HG02571 (cell line): ENCODE measurements around the gene PDK2.

Experiments used
- ATAC-seq: cut with Tn5 transposase; IDR thresholded peaks from one replicate; pipeline ENCODE4 v1.9.1; 2021; ENCODE audit warnings: mild to moderate bottlenecking, moderate library complexity; ENCODE audit not compliant: unreplicated experiment

PDK2 gene

DNA sequence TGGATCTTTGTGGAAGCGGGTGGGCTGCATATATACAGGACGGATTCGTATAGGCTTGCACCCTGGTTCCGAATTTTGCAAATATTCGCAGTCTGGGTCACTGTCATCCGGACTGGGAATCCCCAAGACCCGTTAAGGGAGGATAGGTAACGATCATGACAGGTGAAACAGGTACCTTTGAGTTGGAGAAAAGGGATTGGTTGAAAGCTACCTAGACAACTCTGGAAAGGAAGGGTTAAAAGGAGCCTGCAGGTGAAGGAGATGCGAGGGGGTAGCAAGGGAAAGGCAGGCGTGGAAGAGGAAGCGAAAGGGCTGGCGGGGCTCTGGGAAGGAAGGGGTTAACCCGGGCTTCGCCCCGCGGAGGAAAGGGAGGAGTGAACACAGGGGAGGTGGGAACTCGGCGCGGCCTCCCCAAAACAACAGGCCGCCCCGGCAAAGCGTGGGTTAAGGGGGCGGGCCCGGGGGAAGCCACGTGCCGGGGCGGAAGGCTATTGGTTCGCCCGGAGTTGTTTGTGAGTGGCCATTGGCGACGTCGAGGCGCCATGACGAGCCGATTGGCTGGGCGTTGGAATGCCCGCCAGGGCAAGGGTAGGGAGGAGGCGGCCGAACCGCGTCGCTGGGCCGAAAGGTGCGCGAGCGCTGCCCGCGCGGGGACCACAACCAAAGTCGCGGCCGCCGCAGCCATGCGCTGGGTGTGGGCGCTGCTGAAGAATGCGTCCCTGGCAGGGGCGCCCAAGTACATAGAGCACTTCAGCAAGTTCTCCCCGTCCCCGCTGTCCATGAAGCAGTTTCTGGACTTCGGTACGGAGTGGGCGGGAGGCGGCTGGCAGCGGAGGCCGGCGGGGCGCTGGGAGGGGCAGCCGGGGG is at the start of gene PDK2:
TSS of gene PDK2 (plus strand) at position 599 of the 867 bp plus-strand sequence. CDS start at position 684, 85 bp downstream.
- peak; percentile 83 for ATAC-seq

GRCh38 chr17:50046179-50046578 is 49.0 kb upstream of the PDK2 start:
- no peak for ATAC-seq

DNA sequence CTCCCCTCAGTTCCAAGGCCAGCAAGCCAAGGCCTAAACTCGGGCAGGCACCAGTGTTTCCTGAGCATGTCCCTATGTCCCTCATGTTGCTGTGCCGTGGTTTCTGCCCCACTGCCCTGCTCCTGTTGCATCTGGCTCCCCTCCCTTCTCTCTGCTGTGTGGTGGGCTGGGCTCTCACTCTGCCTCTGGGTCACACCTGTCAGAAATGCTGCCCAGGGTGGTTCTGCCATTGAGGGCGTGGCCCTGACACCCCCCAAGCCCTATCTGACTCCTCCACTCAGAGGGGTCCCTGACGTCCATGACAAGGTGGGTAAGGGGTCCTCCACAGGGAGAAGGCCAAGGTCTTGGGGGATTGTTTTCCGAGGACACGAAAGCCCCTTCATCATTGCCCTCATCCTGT is 48.5 kb upstream of the PDK2 start:
- no peak for ATAC-seq

GRCh38 chr17:50047083-50047482 is 48.1 kb upstream of the PDK2 start:
- no peak for ATAC-seq

DNA sequence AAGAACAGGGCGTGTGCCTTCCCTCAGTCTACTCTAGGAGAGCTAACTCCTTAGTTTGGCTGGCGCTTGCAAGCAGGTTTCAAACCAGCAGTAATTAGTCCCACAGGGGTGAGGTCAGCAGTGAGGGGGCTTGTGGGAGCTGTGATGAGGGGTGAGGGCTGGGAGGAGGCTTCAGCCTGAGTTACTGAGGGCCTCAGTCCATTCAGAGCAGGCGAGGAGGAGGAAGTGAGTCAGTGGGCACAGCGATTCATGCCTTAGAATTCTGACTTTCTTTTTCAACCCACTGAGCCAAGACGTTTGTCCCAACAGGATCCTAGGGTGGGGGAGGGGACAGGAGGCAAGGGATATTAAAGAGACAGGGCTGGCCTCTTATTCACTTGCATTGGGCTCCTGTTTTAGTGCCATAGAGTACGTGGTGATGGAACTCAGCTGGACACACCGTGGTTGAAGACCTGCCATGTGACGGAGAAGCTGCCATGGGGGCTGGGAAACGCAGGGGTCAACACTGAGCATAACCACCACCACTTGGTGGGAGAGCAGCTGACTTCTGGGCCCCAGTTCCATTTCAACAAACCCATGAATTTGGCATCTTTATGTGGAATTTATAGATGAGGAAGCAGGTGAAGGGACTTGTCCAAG is 47.5 kb upstream of the PDK2 start:
- no peak for ATAC-seq

- no peak for ATAC-seq
These were observed 46.9 kb upstream of the PDK2 start for GRCh38 chr17:50048146-50048720.

GRCh38 chr17:50048988-50049387 is 46.2 kb upstream of the PDK2 start:
- ATAC-seq = no peak

DNA sequence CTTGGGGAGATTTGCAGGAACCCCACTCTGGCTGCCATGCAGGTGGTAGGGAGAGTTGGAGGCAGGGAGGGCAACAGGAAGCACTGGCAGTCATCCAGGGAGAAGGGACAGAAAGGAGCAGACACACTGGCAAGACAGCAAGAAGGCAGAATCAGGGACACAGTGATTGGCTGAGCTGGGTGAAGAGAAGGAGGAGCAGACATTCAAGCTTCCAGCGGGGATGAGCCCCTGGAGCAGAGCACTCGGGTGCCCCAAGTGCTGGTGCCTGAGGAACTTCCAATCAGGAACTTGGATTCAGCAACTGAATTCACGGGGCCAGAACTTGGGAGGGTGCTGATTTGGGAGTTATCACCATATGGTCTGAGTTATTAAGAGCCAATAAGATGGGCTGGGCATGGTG is 45.5 kb upstream of the PDK2 start:
- ATAC-seq = no peak

- ATAC-seq = no peak
These were observed 44.6 kb upstream of the PDK2 start for GRCh38 chr17:50050431-50051032.

DNA sequence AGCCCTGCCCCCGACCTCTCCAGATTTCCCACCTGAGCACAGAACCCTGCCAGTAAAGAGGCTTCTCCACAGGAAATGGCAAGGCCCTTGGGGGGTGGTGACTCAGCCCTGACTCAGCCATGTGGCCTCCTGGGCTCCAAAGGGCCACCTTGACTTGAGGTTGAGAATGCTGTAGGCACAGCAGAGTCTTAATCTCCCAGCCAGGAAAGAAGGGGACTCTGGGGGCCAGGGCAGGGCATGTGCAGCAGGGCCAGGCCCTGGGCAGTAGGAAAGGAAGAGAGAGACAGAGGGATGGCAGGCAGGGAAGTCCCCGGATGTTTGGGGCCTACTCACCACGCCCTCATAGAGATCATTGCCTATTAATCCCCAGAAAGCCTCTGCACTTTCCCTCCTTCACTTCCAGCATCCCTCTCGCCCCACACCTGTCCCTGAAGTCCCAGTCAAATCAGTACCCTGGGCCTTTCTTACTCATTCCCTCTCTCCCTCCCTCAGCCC is 44.0 kb upstream of the PDK2 start:
- no peak for ATAC-seq

DNA sequence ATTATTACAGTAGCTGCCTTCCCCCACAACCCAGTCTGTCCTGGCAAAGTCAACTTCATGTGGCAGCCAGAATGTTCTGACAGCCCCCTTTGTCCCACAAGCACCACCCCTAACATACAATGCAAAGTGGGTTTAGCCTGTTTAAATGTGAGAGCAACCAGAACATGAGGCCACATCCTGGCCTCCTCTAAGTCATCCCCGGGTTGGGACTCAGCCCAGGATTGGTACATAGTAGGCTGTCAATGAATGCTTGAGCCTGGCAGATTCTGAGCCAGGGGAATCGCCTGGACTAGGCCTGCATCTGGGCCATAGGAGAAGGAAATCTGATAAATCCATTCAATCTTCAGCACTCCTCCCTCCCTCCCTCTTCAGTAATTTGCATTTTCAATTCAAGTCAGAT is 43.5 kb upstream of the PDK2 start:
- no peak for ATAC-seq

DNA sequence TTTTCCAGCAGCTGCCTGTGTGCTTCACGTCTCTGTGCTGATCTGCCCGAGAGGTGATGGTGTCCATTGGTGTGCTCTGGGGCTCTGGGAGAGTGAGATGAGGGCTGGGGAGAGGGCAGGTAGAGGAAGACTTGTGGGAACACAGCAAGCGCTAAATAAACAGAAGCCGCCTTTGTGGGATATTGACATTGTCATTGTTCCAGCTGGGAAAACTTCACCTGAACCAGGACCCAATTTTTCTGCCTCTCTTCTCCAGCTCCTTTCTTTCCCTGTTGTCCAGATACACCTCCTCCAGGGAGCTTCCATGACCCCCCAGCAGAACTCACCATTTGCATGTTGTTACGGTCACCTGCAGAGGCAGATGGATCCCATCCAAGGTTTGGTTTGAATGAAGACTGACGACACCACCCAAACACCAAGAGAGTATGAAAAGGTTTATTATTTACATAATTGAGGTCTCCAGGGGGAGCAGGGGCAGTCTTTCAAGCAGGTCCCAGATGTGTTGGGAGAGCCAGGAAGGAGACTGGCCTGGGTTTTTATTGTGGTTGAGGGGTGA is 42.8 kb upstream of the PDK2 start:
- no peak for ATAC-seq

- ATAC-seq = no peak
These were observed 42.1 kb upstream of the PDK2 start for GRCh38 chr17:50052822-50053653.

GRCh38 chr17:50053654-50053960 is 41.5 kb upstream of the PDK2 start:
- no peak for ATAC-seq

GRCh38 chr17:50055055-50055425 is 40.1 kb upstream of the PDK2 start:
- ATAC-seq = no peak

DNA sequence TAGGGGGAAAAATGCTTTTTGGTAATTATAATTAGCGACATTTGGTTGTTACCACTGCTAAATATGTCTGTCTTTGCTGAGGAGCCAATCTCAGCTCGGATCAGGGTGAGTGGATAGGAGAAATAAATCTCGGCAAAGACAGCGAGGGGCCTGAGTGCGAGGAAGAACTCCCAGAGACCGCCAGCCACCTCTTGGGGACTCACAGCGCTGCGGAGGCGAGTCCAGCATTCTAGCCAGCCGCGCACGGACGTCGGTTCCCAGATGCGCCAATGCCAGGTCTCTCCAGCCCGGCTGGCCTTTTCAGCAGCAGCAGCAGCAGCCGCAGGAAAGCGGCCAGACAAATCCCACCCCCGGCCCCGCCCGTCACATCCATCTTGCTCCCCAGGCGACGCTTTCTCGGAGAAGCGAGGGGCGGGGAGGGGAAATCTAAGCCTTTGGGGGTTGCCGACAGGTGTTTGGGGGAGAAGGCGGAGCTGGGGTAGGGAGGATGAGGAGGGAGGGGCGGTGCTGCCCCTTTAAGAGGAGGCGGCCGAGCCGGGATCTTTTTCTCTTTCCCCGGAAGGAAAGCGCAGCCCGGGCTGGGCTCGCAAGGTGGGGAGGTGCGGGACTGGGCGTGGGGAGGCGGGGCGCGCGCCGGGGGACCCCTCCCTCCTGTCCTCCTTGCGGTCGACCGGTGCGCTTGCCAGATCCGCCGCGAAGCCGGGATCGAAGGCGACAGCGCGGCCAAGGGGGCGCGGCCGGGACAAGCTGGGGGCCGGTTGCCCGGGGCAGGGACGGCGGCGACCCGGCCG is 39.5 kb upstream of the PDK2 start, which contains the start of gene ITGA3:
TSS of gene ITGA3 (plus strand) at position 685 of the 791 bp plus-strand sequence. CDS start 330 bp downstream, outside the sequence.
- ATAC-seq = no peak

DNA sequence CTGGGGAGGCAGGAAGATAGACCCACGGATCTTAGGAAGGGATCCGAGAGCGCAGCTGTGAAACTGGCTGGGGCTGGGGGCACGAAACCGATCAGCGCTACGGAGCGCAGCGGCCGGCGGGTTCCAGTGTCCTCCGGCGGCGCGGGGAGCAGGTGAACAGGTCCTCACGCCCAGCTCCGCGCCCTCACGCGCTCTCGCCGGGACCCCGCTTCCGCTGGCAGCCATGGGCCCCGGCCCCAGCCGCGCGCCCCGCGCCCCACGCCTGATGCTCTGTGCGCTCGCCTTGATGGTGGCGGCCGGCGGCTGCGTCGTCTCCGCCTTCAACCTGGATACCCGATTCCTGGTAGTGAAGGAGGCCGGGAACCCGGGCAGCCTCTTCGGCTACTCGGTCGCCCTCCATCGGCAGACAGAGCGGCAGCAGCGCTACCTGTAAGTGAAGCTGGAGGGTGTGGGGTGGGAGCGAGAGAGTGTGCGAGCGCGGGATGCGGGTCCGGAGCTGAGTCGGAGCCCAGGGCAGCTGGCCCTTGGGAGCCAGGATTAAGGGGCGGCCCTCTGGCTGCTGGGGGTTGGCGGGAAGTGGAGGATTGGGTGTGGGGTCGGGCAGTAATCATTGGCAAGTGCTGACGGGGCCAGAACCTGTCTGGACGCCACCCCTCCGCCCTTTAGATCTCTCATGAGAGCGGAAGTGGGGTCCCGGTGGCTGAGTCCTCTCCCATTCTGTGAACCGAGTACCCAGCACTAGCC is 38.8 kb upstream of the PDK2 start:
- ATAC-seq = no peak

DNA sequence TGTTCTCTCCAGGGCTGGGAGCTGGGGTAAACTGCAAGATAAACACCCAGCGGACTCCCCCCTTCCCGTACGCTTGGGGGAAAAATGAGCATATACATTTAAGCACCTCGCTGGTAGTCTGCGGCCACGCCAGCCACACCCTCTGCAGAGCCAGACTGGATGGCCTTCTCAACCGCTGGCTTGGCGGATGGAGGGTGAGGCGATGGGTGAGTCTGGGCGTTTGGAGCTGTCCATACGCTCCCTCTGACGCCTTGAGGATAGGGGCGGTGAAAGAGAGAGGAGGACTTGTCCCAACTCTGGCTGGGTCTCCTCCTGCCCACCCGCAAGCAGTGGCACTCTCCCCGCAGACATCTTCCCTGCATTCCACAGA is 38.2 kb upstream of the PDK2 start:
- ATAC-seq = no peak

GRCh38 chr17:50057521-50057991 is 37.6 kb upstream of the PDK2 start:
- no peak for ATAC-seq
